ENCODE results near the gene RAD51B.
"Not testable (repeated sequence)": the region's sequence is repeated elsewhere in the genome, so short reads cannot be mapped to it uniquely, and the experiment has no call there.

RAD51B gene

DNA sequence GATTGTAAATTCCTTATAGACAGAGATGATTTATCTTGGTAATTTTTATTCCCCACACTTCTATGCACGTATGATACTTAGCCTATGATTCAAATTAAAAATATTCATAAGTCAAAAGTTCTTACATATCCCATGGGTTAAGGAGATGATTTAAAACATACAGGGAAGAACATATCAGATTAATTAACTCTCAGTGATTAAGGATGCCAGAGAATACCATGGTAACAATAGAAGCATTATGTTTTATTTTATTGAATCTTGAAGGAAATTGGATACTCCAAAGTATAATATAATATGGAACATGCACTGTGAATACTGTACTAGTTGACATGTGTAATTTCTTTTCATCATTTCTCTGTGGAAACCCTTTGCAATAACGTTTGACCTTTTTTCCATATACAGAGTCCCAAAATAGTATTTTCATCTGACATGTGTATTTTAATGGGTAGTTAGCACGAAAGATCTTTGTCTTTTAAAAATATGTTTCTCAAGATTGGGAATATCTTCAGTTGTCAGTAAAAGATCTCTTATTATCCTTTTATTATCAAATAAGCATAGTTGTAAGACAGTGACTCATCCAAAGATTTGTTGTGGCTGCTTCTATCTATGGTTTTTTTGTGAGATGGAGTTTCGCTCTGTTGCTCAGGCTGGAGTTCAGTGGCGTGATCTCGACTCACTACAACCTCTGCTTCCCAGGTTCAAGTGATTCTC lies 166.7 kb downstream of the RAD51B start:
- no peaks in the 10 kb centered on the region for H3K27me3 Mint-ChIP-seq (ENCODE audit: low read depth)
- H3K4me3 Mint-ChIP-seq = no peak overlapping the region
- no peaks in the 10 kb centered on the region for H3K4me1 Mint-ChIP-seq (ENCODE audit: low read depth)
- no peaks in the 10 kb centered on the region for H3K9me3 Mint-ChIP-seq
- no peak overlapping the region for H3K27ac Mint-ChIP-seq
- no peaks in the 10 kb centered on the region for H3K36me3 Mint-ChIP-seq (ENCODE audit: low read depth)

DNA sequence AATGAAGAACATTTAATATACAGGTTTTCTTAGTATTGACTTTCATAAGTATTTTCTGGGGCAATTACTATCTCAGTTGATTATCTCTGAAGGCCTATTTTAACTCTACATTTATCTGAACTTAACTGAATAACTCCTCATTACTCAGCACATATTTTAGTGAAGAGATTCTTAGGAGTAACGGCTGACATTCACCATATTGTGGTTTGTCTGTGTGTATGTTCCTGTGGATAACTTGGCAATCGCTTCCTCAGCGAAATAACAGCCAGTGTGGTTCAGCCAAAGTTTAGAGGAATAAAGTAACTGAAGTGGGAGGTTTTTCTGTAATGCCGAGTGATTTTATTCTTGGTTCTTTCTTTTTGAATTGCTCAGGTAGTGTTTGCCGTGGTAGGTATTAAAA lies 168.0 kb downstream of the RAD51B start:
- H3K4me1 Mint-ChIP-seq (ENCODE audit: low read depth) = no peaks in the 10 kb centered on the region
- no peaks in the 10 kb centered on the region for H3K9me3 Mint-ChIP-seq
- H3K36me3 Mint-ChIP-seq (ENCODE audit: low read depth) = no peaks in the 10 kb centered on the region
- H3K4me3 Mint-ChIP-seq = no peak overlapping the region
- H3K27ac Mint-ChIP-seq = no peak overlapping the region
- no peaks in the 10 kb centered on the region for H3K27me3 Mint-ChIP-seq (ENCODE audit: low read depth)

DNA sequence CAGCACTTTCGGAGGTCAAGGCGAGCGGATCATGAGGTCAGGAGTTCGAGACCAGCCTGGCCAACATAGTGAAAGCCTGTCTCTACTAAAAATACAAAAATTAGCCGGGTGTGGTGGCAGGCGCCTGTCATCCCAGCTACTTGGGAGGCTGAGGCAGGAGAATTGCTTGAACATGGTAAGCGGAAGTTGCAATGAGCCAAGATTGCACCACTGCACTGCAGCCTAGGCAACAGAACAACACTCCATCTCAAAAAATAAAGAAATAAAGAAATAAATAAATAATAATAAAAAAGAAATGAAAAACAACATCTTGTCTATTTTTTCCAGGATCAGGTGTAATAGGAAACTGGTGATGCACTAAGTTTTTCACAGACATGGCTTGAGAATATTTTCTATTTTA lies 168.6 kb downstream of the RAD51B start:
- not testable (repeated sequence) for H3K9me3 Mint-ChIP-seq; H3K27me3 Mint-ChIP-seq (ENCODE audit: low read depth); H3K36me3 Mint-ChIP-seq (ENCODE audit: low read depth); H3K27ac Mint-ChIP-seq; H3K4me3 Mint-ChIP-seq; H3K4me1 Mint-ChIP-seq (ENCODE audit: low read depth)

DNA sequence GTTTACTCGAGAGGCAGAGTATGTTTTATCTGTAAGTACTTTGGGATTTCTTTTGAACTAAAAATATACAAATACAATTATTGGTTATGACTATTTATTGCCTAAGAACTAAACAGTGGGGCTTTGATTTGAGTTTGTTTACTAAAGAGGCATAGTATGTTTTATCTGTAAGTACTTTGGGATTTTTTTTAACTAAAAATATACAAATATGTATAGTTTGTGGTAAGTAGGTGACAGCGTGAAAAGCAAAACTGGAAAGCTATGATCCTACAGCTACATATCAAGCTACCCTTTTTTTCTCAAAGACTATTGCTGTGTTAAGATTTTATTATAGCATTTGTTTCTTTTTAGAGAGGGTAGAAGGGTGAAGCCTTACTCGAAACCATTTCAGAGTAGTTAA lies 171.0 kb downstream of the RAD51B start:
- no peaks in the 10 kb centered on the region for H3K9me3 Mint-ChIP-seq
- H3K4me1 Mint-ChIP-seq (ENCODE audit: low read depth) = no peaks in the 10 kb centered on the region
- no peak overlapping the region for H3K4me3 Mint-ChIP-seq
- no peak overlapping the region for H3K27ac Mint-ChIP-seq
- H3K27me3 Mint-ChIP-seq (ENCODE audit: low read depth) = no peaks in the 10 kb centered on the region
- H3K36me3 Mint-ChIP-seq (ENCODE audit: low read depth) = no peaks in the 10 kb centered on the region

DNA sequence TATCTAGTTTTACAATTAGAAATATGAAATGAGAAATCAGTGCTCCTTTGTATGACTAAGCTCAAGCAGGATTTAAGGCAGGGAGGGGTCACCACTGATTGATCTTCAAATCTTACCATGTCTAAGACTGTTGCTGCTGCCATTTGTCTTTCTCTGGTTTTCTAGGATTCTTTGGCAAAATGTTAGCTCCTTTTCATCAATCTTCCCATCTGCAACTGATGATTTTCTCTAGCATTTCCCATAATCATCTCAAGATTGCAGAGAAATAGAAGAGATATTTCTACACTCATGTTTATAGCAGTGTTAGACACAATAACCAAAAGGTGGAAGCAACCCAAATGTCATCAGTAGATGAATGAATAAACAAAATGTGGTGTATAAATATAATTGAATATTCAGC lies 175.0 kb downstream of the RAD51B start:
- no peak overlapping the region for H3K27ac Mint-ChIP-seq
- no peaks in the 10 kb centered on the region for H3K4me1 Mint-ChIP-seq (ENCODE audit: low read depth)
- no peaks in the 10 kb centered on the region for H3K27me3 Mint-ChIP-seq (ENCODE audit: low read depth)
- no peaks in the 10 kb centered on the region for H3K36me3 Mint-ChIP-seq (ENCODE audit: low read depth)
- H3K4me3 Mint-ChIP-seq = no peak overlapping the region
- no peaks in the 10 kb centered on the region for H3K9me3 Mint-ChIP-seq

DNA sequence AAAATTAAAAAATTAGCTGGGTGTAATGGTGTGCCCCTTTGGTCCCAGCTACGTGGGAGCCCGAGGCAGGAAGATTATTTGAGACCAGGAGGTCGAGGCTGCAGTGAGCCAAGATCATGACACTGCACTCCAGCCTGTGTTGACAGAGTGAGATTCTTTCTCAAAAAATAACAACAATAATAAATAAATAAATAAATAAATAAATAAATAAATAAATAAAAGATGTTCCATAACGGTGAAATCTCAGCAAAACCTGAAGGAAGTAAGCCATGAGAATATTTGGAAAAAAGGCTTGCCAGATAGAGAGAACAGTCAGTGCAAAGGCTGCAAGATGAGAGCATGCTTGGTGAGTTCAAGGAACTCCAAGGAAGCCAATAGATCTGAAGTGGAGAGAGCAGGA lies 176.7 kb downstream of the RAD51B start:
- Mint-ChIP-seq H3K27ac (no peak overlapping the region), H3K4me3 (no peak overlapping the region), H3K36me3 (ENCODE audit: low read depth) (no peaks in the 10 kb centered on the region), H3K27me3 (ENCODE audit: low read depth) (no peaks in the 10 kb centered on the region), H3K9me3 (no peaks in the 10 kb centered on the region), H3K4me1 (ENCODE audit: low read depth) (no peaks in the 10 kb centered on the region)

DNA sequence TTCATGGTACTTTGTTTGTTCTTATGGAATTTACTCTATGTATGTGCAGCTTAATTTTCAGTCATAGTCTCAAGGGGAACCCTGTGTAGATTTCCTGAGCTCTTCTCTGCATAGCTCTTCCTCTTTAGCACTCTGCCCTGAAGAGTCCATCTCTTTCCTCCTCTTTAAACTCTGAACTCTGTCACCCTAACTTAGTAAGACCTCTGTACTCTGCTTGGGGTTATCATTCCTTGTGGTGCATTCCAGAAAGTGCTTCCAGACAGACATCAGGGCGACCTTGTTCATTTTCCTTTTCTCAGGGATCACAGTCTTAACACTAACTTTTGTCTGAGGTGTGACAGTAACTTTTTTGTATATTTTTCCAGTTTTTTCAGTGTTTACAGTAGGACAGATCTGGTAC lies 179.3 kb downstream of the RAD51B start:
- Mint-ChIP-seq H3K27me3 (ENCODE audit: low read depth) (no peaks in the 10 kb centered on the region), H3K27ac (no peak overlapping the region), H3K4me3 (no peak overlapping the region), H3K4me1 (ENCODE audit: low read depth) (no peaks in the 10 kb centered on the region), H3K36me3 (ENCODE audit: low read depth) (no peaks in the 10 kb centered on the region), H3K9me3 (no peaks in the 10 kb centered on the region)

DNA sequence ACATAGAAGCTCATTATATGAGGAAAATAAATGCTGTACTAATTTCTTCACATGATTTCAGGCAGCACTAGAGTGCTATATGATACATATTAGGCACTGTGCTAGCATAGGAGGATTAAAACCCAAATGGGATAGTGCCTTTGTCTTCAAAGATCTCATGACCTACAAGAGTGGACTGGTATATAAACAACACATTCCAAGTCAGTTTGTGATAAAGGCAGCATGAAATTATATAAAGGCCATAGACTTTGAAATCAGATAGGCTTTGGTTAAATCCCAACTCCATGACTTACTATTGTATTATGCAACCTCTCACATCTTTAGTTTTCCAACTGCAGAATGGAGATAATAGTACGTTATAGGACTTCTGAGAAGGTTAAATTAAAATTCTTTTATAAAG lies 179.7 kb downstream of the RAD51B start:
- H3K36me3 Mint-ChIP-seq (ENCODE audit: low read depth) = no peaks in the 10 kb centered on the region
- H3K27ac Mint-ChIP-seq = no peak overlapping the region
- H3K9me3 Mint-ChIP-seq = no peaks in the 10 kb centered on the region

DNA sequence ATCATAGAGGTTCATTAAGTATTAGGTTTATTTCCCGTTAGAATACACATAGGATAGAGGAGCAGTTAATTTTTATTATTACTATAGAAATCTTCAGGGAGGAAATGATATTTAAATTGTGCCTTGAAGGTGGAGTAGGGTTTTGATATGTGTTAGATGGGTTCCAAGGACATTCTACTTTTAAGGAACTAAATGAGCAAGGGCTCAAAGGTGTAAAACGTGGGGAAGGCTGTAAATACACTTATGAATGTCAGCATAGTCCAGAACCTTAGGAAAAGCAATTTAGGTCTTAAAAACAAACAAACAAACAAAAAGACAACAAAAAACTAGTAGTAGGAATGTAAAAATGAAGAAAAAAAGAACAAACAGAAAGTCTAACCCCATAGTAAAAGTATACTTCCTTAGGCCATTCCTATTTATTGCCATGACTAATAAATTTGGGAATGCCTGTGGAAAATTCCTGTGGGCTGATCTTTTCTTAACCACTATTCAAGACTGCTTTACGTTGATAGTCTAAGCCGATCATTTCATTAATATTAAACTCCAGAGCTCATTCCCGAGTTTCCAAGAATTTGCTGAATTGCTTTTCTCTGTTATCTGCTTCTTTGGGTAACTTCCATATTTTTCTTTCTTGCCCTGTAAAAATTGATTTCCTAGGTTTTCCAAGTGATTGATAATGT lies 180.3 kb downstream of the RAD51B start:
- H3K4me1 Mint-ChIP-seq (ENCODE audit: low read depth) = no peaks in the 10 kb centered on the region
- no peak overlapping the region for H3K27ac Mint-ChIP-seq
- H3K4me3 Mint-ChIP-seq = no peak overlapping the region
- H3K9me3 Mint-ChIP-seq = no peaks in the 10 kb centered on the region
- no peaks in the 10 kb centered on the region for H3K27me3 Mint-ChIP-seq (ENCODE audit: low read depth)
- no peaks in the 10 kb centered on the region for H3K36me3 Mint-ChIP-seq (ENCODE audit: low read depth)

More for the DNA sequence above, 179.7 kb downstream of the RAD51B start:
- H3K27me3 Mint-ChIP-seq (ENCODE audit: low read depth) = no peaks in the 10 kb centered on the region
- H3K4me3 Mint-ChIP-seq = no peak overlapping the region
- no peaks in the 10 kb centered on the region for H3K4me1 Mint-ChIP-seq (ENCODE audit: low read depth)

DNA sequence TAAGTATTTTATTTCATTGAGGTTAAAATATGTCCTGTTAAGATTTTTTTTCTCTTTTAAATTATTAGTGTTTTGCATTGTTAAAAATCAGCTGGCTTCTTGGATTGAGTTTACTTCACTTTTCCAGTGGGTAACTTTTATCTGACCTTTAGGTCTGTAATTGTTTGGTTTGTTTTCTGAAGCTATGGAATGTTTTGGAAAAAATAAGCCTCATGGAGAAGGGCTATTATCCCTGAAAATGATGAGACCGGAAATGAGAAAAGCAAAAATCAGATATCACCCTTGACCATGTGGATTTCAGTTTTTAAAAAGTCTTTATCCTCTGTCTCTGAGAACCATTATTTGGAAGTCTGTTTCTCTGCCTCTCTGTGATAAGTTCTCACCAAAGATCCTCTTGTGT lies 180.9 kb downstream of the RAD51B start:
- no peaks in the 10 kb centered on the region for H3K27me3 Mint-ChIP-seq (ENCODE audit: low read depth)
- H3K27ac Mint-ChIP-seq = no peak overlapping the region
- H3K9me3 Mint-ChIP-seq = no peaks in the 10 kb centered on the region
- H3K4me1 Mint-ChIP-seq (ENCODE audit: low read depth) = no peaks in the 10 kb centered on the region
- no peak overlapping the region for H3K4me3 Mint-ChIP-seq
- no peaks in the 10 kb centered on the region for H3K36me3 Mint-ChIP-seq (ENCODE audit: low read depth)

DNA sequence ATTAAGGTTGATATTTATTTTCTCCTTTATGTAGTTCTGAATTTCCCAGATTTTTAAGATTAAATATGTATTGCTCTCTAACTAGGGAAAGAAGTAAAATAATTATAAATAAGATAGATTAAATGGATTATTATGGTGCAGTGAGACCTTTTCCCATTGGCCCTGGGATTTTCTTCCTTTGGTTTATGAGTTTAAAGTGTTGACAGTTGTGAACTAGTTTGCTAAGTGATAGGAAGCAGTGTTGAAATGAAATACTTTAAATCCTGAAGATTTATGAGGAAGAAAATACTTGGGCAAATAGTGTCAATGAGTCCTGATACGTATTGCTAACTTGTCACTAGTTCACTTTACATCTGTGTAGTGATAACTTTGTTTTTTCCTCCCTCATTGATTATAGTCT lies 188.9 kb downstream of the RAD51B start:
- Mint-ChIP-seq H3K36me3 (ENCODE audit: low read depth) (no peaks in the 10 kb centered on the region), H3K9me3 (no peaks in the 10 kb centered on the region), H3K27ac (no peak overlapping the region), H3K27me3 (ENCODE audit: low read depth) (no peaks in the 10 kb centered on the region), H3K4me3 (no peak overlapping the region), H3K4me1 (ENCODE audit: low read depth) (no peaks in the 10 kb centered on the region)

DNA sequence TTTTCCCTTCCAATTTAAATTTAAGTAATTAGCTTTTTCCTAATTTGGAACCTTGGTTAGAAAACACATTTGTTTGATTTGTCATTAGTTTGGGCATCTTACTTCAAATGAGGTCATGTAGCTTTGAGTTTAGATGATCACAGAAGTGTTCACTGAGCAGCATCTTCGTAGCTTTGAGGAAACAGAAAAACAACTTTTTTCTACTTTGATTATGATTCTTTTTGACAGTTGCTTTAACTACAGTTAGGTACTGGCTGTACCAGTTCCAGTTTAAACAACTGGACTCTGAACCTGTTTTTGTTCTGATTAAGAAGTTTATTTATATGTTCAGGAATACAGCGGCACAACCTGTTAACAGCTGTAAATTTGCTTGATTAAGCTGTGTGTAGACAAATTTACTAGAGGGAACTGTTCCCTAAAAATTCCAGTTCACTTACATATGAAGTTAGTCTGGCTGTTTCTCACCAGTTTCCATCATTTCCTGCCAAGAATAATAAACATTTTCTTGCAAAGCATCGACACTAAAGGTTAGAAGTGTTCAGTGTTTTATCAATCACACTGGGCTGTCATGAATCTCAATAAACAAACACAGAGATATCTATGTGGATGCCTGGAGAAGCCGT lies 191.9 kb downstream of the RAD51B start:
- Mint-ChIP-seq H3K27me3 (ENCODE audit: low read depth) (no peaks in the 10 kb centered on the region), H3K4me3 (no peak overlapping the region), H3K36me3 (ENCODE audit: low read depth) (no peaks in the 10 kb centered on the region), H3K27ac (no peak overlapping the region), H3K9me3 (no peaks in the 10 kb centered on the region), H3K4me1 (ENCODE audit: low read depth) (no peaks in the 10 kb centered on the region)

DNA sequence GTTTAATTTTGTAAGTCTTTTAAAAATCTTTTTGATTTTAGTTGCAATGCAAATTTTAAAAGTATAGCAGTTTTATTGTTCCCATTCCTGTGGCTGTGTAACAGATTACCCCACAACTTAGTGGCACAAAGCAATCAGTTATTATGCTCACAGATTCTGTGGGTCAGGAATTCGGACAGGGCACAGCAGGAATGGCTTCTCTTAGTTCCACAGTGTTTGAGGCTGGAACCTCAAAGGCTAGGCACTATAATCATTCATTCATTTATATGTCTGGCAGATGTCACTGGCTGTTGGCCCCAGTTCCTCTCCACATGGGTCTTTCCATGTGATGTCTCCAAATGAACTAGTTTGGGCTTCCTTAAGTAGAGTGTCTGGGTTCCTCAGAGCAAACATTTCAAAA lies 193.3 kb downstream of the RAD51B start:
- Mint-ChIP-seq H3K27ac (no peak overlapping the region), H3K36me3 (ENCODE audit: low read depth) (no peaks in the 10 kb centered on the region), H3K27me3 (ENCODE audit: low read depth) (no peaks in the 10 kb centered on the region), H3K4me1 (ENCODE audit: low read depth) (no peaks in the 10 kb centered on the region), H3K4me3 (no peak overlapping the region), H3K9me3 (no peaks in the 10 kb centered on the region)

DNA sequence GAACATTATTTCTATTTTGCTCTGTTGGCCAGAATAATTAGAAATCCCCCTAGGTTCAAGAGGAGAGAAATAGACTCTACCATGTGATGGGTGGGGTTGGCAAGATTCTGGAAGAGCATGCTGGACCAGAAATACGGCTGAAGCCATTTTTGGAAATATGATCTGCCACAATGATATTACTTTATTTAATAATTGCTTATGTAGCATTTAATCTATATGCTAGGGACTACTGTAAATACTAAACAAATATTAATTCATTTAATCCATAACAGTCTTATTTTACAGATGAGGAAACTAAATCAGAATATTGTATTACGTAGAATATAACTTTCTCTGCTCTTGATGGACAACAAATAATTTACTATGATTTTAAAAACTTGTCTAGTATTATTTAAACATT lies 193.7 kb downstream of the RAD51B start:
- Mint-ChIP-seq H3K36me3 (ENCODE audit: low read depth) (no peaks in the 10 kb centered on the region), H3K9me3 (no peaks in the 10 kb centered on the region), H3K4me3 (no peak overlapping the region), H3K4me1 (ENCODE audit: low read depth) (no peaks in the 10 kb centered on the region), H3K27me3 (ENCODE audit: low read depth) (no peaks in the 10 kb centered on the region), H3K27ac (no peak overlapping the region)

DNA sequence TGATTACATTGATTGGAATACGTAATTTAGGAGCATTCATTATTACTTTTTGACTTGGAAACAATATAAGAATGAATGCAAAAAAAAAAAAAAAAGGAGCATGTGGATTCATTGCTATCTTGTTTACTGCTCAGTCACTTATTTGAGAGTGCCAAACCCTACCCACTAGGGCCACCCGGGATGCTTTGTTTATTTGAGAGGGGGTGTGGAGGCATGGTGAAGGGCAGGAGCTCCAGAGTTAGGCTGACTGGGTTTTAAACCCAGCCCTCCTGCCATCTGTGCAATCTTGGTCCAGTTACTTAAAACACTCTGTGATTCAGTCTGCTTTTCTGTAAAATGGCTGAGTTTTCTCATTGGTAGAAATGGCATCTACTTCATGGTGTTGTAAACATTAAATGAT lies 195.2 kb downstream of the RAD51B start:
- H3K9me3 Mint-ChIP-seq = no peaks in the 10 kb centered on the region
- H3K27me3 Mint-ChIP-seq (ENCODE audit: low read depth) = no peaks in the 10 kb centered on the region
- no peak overlapping the region for H3K4me3 Mint-ChIP-seq

More for the DNA sequence above, 195.2 kb downstream of the RAD51B start:
- Mint-ChIP-seq H3K36me3 (ENCODE audit: low read depth) (no peaks in the 10 kb centered on the region), H3K27ac (no peak overlapping the region), H3K4me1 (ENCODE audit: low read depth) (no peaks in the 10 kb centered on the region)

Measured in T-helper 1 cell treated with Interleukin-12 subunit alpha and Interleukin-12 subunit beta and Interleukin-4 antibody, amounts not matched to agents 30 μg/mL and 1 μg/mL, for 36 hours (primary cell).